GM18498 (cell line): ENCODE data around the gene TCIRG1.

Experiments
- ATAC-seq: cut with Tn5 transposase; IDR thresholded peaks from one replicate; pipeline ENCODE4 v1.9.1; 2021; ENCODE audit warnings: mild to moderate bottlenecking, moderate library complexity; ENCODE audit not compliant: unreplicated experiment

Gene TCIRG1

DNA sequence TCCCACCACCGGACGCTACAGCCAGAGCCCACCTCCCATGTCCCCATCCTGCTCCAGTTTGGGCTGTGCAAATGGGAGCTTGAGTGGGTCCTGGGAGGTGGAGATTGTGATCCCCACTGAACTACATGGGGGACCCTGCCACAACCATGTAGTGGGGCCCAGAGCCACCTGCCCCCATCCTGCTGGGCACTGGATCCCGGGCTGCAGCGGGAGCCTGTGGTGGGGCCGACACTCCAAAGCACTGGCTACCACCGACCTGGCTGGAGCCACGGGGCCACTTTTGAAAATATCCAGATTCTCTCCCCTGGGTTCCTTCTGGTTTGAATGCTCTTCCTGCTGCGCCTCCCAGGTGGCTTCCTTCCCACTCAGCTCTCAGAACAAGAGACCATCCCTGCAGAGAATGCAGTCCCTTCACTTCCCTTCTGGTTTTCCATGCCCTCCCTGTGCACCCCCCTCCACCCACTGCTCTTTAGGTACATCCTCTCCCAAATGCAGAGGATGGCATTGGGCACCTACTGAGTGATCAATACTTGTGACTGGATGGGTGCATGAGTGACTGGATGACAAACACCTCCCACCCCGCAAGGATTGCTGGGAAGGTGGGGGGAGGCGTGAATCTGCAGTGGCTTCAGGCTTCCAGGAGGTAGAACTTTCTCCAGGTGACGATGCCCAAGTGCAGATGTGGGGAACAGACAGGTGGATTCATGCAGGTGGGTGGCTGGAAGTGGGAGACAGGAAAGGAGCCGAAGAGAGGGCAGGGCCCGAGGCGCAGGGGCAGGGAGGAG lies 34.1 kb upstream of the TCIRG1 start:
- ATAC-seq: no peak

DNA sequence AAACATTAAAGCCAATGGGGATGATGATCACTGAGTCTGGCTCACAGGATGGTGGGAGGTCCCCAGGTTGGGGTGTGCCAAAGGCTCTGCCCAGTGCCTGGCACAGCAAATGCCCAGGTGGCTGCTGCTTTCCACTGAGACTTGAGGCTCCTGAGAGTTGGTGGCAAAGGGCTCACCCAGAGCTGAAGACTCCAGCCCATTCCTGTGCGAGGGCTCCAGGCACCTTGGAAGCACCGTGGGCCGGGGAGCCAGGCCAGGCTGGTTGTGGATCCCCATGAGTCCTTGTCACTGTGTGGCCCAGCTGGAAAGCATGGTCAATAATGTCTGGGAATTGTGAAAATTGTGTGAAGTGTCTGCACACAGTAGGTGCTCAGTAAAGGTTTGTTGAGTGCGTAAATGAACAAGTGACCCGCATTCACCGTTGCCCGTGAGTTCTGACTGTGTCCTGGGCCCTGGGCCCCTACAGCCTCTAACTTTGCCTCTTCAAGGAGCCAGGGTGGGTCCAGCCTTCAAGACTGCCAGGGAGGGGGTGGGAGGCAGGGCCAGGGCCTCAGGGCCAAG lies 32.1 kb upstream of the TCIRG1 start:
- no peak for ATAC-seq

DNA sequence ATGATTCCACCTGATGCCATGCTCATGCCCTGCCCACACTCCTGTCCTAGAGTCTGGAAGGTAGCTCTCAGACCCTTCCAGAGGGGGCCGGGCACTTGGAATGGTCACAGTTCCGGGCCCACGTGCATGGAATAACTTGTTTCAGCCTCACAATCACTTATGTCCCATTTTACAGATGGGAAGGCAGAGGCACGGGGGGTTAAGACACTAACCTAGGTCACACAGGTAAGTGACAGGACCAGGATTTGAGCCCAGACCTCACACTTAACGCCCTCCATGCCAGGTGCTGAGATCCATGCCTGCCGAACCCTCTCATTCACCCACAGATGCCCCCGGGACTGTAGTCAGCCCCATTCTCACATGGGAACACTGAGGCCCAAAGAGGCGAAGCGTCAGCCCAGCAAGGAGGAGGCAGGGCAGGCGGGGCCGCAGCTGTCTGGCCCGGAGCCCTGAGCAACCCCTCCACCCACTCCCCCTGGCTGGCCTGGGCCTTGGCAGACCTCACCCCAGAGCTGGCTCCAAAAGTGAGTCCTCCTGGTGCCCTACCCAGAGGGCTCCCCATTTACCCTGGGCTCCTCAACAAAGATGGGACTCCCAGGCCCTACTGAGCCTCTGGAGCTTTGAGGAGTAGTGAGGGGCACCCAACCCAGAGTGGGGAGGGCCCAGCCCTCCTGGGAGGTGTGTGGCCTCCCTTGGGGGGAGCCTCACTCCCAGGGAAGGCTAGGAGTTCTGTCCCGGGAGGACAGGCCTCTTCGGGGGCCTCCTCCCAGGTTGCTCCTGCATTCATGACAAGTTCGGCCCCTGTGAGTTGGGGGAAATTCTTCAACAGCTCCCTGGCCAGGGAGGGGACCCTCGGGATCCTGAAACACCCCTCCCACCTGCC lies 31.1 kb upstream of the TCIRG1 start:
- ATAC-seq: no peak

DNA sequence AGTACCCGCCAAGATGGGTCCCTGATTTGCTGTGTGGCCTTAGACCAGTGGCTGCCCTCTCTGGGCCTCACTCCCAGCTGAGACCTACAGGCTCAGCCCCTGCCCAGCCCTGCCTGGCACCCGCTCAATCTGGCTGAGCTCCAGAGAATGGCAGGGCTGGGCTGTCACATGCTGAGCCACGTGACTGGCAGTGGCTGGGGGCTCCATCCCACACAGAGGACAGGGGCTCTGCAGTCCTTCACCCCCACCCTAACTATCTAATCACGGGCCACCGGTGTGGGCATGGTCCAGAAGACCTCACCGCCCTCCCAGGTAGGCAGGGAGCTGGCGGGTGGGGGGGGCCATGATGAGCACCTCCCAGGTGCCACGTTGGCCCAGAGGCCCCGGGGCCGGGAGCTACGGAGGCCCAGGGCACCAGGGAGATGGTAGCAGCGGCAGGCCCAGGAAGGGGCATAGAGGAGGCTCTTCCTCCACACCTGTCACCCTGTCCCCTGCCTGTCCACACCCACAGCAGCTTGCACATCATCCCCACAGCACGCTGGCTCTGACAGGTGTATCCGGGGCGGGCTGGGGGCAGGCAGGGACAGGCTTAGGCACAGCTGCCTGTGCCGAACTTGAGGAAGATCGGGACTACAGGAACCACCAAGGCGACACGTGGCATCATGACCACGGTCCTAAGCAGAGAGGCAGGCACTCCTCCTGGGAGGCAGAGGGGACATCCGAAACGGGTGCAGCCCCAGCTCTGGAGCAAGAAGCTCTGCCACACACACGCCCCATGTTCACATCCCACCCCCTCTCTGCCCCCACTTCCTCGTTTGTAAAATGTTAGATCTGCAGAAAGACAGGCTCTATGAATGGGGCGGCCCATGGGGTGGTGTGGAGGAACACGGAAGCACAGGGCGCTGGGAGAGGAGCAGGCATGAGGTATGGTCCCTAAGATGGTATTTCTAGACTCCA lies 30.2 kb upstream of the TCIRG1 start:
- ATAC-seq: no peak

DNA sequence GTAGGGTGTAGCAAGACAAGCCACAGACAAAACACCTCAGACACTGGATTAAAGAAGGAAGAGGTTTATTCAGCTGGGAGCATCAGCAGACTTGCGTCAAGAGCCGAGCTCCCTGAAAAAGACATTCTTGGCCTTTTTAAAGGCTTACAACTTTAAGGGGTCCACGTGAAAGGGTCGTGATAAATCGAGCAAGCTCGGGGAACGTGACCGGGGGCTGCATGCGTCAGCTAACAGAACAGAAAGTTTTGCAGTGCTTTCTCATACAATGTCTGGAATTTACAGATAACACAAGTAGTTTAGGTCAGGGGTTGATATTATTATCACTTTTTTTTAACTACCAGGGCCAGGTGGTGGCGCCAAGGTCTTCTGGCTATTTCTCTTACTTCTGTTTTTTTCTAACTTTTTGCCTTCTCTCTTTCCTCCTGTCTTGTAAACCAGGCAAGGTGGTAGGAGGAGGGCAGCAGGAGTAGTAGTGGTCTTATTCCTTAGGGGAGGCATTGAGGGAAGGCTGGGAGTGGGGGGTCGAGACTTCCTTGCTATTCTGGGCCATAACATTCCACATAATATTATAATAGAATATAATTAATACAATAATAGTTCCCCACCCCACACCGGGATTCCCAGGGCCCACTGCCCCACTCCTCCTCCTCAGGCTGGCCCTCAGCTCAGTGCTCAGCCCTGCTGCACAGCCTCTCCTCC lies 29.3 kb upstream of the TCIRG1 start:
- no peak for ATAC-seq

DNA sequence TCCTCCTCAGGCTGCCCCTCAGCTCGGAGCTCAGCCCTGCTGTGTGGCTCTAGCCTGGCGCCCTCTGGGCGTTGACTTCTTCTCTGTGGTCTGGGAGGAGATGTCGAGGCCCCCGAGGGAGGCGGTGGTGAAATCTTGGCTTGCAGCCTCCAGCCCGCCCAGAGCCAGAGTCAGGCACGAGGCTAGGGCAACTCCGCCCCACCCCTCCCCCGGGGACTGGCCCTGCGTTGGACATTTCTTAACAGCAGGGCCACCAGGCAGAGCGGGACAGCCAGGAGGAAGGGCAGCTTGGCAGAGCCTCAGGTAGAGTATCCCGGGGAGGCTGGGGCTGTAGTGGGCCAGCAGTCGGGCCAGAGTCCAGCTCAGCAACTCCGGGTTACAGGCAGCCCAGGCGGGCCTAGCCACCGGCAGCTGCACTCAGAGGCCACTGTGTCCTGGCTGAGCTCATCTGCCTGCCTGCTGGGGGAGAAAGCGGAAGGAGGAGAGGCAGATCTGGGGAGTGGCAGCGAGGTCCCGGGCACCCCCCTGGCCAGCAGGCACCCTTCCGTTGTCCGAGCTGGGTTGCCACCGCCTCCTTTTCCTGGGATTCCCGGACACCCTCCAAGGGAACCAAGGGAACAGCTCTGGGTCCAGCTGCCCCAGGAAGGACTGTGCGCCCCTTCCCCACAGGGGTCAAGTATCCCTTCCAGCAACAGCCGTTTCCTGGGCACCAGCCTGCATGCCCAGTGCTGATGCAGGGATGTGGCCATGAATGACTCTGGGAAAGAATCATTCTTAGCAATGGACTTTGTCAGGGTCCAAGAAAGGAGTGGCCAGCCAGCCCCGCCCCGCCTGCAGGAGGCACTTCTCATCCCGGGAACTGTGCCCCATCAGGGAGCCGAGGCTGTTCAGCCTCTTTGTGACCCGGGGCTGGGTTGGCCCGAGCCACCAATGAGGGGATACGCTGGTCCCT lies 28.5 kb upstream of the TCIRG1 start, which contains the start of gene ALDH3B1:
TSS of gene ALDH3B1 (plus strand) at position 238 of the 952 bp plus-strand sequence. CDS start 4,971 bp downstream, outside the sequence.
- no peak for ATAC-seq

DNA sequence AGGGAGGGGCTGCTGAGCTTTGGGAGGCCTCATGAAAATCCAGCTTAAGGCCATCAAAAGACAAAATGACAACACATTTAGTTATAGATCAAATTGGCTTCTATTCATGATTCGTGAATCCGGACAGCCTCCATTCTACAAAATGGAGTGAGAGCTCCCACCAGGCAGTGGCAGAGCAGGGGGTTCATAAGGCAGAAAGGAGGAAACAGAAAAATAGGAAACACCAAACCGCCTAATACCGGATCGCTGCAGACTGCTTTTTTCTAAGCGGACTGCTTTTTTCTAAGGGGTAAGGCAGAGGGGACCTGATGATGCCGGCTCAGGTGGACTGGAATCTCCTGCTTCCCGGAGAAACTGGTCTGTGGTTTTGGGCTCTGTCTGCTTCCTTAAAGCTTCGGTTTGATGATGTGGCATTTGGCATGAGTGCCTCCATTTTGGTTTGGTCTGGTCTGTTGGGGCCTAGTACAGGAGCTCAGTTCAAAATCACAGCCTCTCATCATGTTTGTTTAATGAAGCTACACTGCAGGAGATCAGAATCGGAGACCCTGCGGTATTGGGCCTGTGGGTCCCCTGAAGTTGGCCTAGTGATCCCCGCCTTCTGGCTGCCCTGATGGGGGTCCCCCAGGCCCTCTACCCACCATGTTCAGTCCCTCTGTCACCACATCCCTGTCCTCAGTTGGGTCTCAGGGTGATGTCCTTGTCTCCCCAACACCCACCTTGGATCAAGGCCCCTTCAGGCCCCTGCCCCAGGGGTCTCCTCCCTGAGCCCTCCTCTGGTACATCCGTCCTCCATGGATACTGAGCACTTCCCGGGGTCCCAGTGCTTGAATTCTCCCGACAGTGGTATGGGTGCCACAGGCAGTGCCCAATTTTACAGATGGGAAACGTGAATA lies 27.5 kb upstream of the TCIRG1 start:
- ATAC-seq: no peak

DNA sequence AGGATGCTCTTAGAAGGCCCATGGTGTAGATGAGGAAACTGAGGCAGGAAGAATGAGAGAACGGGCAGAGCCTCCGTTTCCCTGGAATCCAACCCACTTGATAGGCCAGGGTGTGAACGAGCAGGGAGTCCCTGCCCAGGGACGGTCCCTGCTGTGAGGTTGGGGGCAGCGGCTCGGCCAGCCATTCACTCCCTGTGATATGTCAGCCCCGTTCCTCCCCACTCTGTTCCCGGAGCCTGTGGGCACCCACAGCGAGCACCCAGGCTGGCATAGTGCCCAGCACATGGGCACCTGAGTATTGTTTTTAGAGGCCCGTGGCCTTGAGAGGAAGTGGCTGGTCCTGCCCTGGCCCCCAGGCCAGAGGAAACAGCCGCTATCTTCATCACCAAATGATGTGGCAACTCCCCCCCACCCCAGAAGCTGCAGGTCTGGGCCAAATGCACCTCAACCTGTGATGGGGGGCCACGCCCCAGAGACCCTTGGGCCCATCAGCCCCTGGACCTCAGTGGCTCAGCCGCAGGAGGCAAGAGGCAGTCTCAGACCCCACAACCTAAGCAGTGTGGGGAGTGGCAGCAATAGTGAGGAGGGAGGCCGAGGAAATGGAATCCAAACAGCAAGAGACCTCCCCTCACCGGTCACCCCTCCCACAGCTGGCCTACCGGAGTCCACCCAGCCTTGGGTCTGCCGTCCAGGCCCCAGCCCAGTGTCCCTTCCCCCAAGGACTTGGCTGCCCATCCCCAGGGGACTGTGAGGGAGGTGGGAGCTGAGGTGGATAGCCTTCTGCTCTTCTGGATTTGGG lies 26.6 kb upstream of the TCIRG1 start:
- ATAC-seq: no peak

DNA sequence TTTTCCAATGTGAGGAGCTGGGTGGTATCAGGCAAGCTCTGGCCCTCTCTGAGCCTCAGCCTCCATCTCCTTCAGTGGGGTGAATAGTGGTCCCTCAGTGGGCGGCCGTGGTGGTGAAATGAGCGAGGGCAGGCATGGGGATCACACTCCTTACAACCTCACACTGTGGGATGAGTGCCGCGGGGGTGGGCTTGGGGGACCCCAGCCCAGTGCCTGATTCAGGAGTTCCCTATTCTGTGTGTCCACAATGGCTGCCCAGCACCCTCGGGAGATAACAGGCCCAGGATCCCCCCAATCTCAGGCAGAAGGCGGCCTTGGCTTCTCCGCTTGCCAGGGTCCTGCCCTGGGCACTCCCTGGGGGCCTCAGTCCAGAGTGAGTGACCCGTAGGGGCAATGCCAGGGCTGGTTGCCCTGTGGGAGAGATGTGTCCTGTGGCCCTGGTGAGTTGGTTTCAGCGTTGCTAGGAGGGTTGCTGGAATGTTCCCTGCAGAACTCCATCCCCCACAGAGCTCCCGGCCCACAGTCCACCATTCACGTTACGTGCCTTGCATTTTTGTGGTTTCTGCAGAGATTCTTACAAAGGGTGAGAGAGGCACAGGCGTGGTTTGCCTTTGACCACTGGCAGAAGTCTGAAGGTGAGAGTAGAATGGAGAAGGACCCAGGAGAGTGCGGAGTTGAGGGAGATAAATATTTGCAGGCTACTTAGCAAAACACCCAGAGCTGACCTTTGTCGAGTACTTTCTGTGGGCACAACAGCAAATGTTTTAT lies 25.8 kb upstream of the TCIRG1 start:
- no peak for ATAC-seq

DNA sequence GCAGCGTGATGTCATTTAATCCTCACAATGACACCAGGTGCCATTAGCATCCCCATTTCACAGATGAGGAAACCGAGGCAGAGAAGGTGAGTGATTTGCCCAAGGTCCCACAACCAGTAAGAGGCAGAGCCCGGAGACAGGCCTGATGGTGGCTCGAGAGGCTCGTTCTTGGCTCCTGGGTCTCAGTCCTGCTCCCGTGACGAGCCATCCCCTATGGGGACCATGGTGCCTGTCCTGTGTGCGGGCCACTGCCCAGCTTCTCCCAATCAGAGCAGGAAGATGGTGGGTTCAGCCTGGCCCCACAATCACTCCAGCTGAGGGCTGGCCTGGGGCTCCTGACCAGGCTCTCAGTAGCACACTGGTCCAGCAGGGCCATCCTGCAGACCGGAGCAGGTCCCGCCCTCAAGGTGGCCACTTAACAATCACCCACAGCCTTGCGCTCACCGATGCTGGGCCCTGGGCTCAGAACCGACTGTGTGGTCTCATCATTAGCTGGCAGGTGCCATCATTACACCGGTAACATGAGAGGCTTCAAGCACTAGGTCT lies 25.1 kb upstream of the TCIRG1 start:
- ATAC-seq: no peak

DNA sequence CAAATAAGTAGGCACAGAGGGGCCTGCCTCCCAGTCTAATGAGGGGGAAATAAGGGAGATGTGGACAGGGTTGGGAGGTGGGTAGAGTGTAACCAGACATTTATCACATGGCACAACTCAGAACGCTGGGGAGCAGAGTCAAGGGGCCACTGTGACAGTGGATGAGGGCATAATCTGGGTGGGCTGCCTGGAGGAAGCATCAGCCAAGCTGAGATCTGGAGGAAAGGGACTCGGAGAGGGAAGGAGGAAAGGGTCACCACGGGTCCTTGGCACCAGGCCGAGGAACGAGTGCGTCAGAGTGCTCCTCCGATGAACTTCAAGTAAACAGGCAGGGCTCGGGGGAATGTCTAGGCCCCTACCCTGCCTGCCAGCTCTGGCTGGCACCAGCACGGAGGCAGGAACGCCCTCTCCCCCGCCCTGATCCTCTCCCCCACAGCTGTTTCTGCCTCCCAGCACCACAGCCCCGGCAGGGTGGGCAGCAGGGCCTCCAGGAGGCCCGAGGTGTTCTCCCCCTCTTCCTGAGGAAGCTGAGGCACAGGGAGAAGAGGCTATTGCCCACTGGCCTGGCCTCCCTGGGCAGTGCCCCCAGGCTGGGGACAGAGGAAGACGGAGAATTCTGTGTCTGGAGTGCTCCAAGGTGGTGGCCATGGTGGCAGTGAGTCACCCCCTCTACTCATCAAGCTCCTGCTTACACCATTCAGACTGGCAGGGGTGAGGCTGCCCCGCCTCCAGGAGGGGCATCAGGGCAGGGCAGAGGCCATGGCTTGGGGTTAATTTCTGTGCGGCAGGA lies 24.5 kb upstream of the TCIRG1 start:
- ATAC-seq: no peak

DNA sequence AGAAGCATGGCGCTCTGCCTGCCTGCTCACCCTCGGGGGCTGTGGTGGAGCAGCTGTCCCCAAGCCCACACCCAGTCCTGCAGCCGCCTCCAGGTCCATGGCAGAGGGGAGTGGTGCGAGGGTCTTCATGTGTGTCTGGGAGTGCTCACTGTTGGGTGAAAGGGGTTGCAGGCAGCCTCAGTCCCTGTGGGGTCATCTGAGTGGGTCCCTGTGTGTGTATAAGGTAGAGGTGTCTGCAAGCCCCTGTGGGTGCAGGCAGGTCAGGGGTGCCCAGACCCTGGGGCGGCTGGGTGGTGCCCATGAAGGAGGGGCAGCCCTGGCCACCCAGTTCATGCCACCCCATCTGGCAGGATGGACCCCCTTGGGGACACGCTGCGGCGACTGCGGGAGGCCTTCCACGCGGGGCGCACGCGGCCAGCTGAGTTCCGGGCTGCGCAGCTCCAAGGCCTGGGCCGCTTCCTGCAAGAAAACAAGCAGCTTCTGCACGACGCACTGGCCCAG lies 23.8 kb upstream of the TCIRG1 start:
- no peak for ATAC-seq

DNA sequence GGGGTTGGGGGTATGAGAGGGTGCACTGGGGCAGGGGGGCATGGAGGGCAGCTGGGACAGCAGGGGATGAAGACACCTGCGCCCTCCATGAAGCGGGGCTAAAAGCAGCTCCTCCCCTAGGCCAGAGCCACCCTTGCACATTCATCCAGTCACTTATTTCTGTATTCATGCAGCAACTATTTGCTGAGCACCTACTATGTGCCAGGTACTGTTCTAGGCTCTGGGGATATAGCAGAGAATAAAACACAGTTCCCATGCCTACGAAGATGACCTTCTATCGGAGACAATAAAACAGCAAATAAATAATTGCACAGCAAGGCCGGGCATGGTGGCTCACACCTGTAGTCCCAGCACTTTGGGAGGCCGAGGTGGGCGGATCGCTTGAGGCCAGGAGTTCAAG lies 23.4 kb upstream of the TCIRG1 start:
- ATAC-seq: no peak

DNA sequence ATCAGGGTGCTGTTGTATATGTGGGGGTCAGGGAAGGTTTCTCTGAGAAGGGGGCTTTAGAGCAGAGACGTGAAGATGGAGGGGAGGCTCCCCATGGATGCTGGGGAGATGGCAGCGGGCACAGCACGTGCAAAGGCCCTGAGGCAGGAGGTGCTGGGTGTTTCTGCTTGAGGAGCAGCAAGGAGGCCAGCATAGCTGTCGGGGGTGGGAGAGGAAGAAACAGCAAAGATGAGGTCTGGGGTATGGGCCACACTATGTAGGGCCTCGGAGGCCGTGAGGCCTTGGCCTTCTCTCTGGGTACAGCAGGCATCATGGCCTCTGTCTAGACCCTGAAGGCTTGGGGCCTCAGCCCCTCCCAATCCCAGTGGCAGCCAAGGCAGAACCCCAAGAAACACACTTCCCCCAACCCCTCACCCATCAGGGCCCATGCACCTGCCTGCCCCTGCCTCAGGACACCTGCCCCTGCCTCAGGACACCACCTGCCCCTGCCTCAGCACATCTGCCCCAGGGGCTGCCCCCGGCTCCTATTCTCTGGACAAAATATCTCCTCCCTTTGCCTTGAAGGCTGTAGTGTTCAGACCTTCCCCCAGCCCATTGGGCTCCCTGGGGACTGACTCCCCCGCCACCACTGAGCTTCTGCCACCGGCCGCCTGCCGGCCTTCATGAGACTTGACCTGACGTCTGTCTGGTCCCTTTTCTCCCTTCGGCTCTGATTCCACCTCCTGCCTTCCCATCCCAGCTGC lies 22.5 kb upstream of the TCIRG1 start:
- ATAC-seq: no peak
